ENCODE data around the gene SLC66A3. TPM values are rescaled to one million over a fixed set of nuclear protein-coding genes. Genes with fewer than 3 reads are reported as not detected.

Gene SLC66A3
- total RNA-seq, 1 donor from 2014 or later: 14.2 TPM

GRCh38 chr2:11212645-11213044 lies 57.4 kb downstream of the SLC66A3 start:
- no peaks in the 10 kb centered on the region for H3K36me3 ChIP-seq (ENCODE audit: control insufficient read depth, insufficient read depth, low read length)
- DNase-seq (ENCODE audit: low read depth): no peak
- no peak overlapping the region for H3K4me3 ChIP-seq (ENCODE audit: low read depth, low read length)
- TF ChIP-seq CTCF (IDR thresholded peaks at IDR 0.05; ENCODE audit: insufficient read depth, low read length, poor library complexity, severe bottlenecking): no peak
- no peaks in the 10 kb centered on the region for H3K27me3 ChIP-seq (ENCODE audit: control insufficient read depth, insufficient read depth, low read length)

GRCh38 chr2:11213090-11213638 lies 57.9 kb downstream of the SLC66A3 start:
- H3K36me3 ChIP-seq (ENCODE audit: control insufficient read depth, insufficient read depth, low read length): no peaks in the 10 kb centered on the region
- H3K27me3 ChIP-seq (ENCODE audit: control insufficient read depth, insufficient read depth, low read length): no peaks in the 10 kb centered on the region
- no peak for TF ChIP-seq CTCF (IDR thresholded peaks at IDR 0.05; ENCODE audit: insufficient read depth, low read length, poor library complexity, severe bottlenecking)
- peak; percentile 32 for DNase-seq (ENCODE audit: low read depth)
- H3K4me3 ChIP-seq (ENCODE audit: low read depth, low read length): no peak overlapping the region

GRCh38 chr2:11213975-11214374 lies 58.7 kb downstream of the SLC66A3 start:
- TF ChIP-seq CTCF (IDR thresholded peaks at IDR 0.05; ENCODE audit: insufficient read depth, low read length, poor library complexity, severe bottlenecking): no peak
- DNase-seq (ENCODE audit: low read depth): no peak
- no peaks in the 10 kb centered on the region for H3K27me3 ChIP-seq (ENCODE audit: control insufficient read depth, insufficient read depth, low read length)
- no peak overlapping the region for H3K4me3 ChIP-seq (ENCODE audit: low read depth, low read length)
- no peaks in the 10 kb centered on the region for H3K36me3 ChIP-seq (ENCODE audit: control insufficient read depth, insufficient read depth, low read length)

- no peaks in the 10 kb centered on the region for H3K36me3 ChIP-seq (ENCODE audit: control insufficient read depth, insufficient read depth, low read length)
- TF ChIP-seq CTCF (IDR thresholded peaks at IDR 0.05; ENCODE audit: insufficient read depth, low read length, poor library complexity, severe bottlenecking): no peak
These were observed 59.5 kb downstream of the SLC66A3 start for GRCh38 chr2:11214770-11215169.

GRCh38 chr2:11215407-11215806 lies 60.1 kb downstream of the SLC66A3 start:
- TF ChIP-seq CTCF (IDR thresholded peaks at IDR 0.05; ENCODE audit: insufficient read depth, low read length, poor library complexity, severe bottlenecking): no peak
- Histone ChIP-seq H3K4me3 (ENCODE audit: low read depth, low read length) (no peak overlapping the region), H3K36me3 (ENCODE audit: control insufficient read depth, insufficient read depth, low read length) (no peaks in the 10 kb centered on the region)

More at GRCh38 chr2:11214770-11215169, 59.5 kb downstream of the SLC66A3 start:
- Histone ChIP-seq H3K27me3 (ENCODE audit: control insufficient read depth, insufficient read depth, low read length) (no peaks in the 10 kb centered on the region), H3K4me3 (ENCODE audit: low read depth, low read length) (no peak overlapping the region)
- no peak for DNase-seq (ENCODE audit: low read depth)

GRCh38 chr2:11220445-11220844 lies 65.2 kb downstream of the SLC66A3 start:
- no peak for TF ChIP-seq CTCF (IDR thresholded peaks at IDR 0.05; ENCODE audit: insufficient read depth, low read length, poor library complexity, severe bottlenecking)
- Histone ChIP-seq H3K4me3 (ENCODE audit: low read depth, low read length) (no peak overlapping the region), H3K27me3 (ENCODE audit: control insufficient read depth, insufficient read depth, low read length) (no peaks in the 10 kb centered on the region), H3K36me3 (ENCODE audit: control insufficient read depth, insufficient read depth, low read length) (no peaks in the 10 kb centered on the region)
- DNase-seq (ENCODE audit: low read depth): no peak

More at GRCh38 chr2:11215407-11215806, 60.1 kb downstream of the SLC66A3 start:
- no peaks in the 10 kb centered on the region for H3K27me3 ChIP-seq (ENCODE audit: control insufficient read depth, insufficient read depth, low read length)
- DNase-seq (ENCODE audit: low read depth): no peak

Data from kidney epithelial cell (primary cell).